Parathyroid adenoma (tissue), 2 donors: Measurements from ENCODE around the gene TEKT5.

Experiments used
- H2AFZ ChIP-seq: fragments of 300-600 bp; sonication (generic); one replicate; pipeline ENCODE4 v1.7.0; 2017; ENCODE audit warnings: antibody characterized with exemption, mild to moderate bottlenecking
- H3K27ac ChIP-seq: fragments of 300-600 bp; sonication (generic); one replicate; pipeline ENCODE4 v1.7.0; 2017
- H3K27me3 ChIP-seq: fragments of 300-600 bp; sonication (generic); one replicate; pipeline ENCODE4 v1.7.0; 2017; ENCODE audit warnings: low read length; ENCODE audit not compliant: control insufficient read depth, insufficient read depth
- H3K36me3 ChIP-seq: fragments of 300-600 bp; sonication (generic); one replicate; pipeline ENCODE4 v1.7.0; 2017; ENCODE audit warnings: low read length; ENCODE audit not compliant: control insufficient read depth, insufficient read depth
- H3K4me1 ChIP-seq: fragments of 300-600 bp; sonication (generic); one replicate; pipeline ENCODE4 v1.7.0; 2017; ENCODE audit warnings: control low read depth
- H3K4me2 ChIP-seq: fragments of 300-600 bp; sonication (generic); one replicate; pipeline ENCODE4 v1.7.0; 2017; ENCODE audit warnings: low read length
- H3K4me3 ChIP-seq: fragments of 300-600 bp; sonication (generic); one replicate; pipeline ENCODE4 v1.7.0; 2017; ENCODE audit warnings: low read depth, low read length
- H3K79me2 ChIP-seq: fragments of 300-600 bp; sonication (generic); one replicate; pipeline ENCODE4 v1.7.0; 2017; ENCODE audit warnings: control low read depth
- H3K9ac ChIP-seq: fragments of 300-600 bp; sonication (generic); one replicate; pipeline ENCODE4 v1.7.0; 2017; ENCODE audit warnings: mild to moderate bottlenecking
- H3K9me3 ChIP-seq: fragments of 300-600 bp; sonication (generic); one replicate; pipeline ENCODE4 v1.7.0; 2017; ENCODE audit warnings: low read length; ENCODE audit not compliant: control insufficient read depth
- CTCF ChIP-seq: fragments of 300-600 bp; sonication (generic); IDR thresholded peaks from one replicate; pipeline ENCODE4 v1.7.0; 2017; ENCODE audit warnings: antibody characterized with exemption, mild to moderate bottlenecking
- donor health status: primary hyperparathyroidism.

The TEKT5 gene

GRCh38 chr16:10657925-10658324 lies 36.8 kb downstream of the TEKT5 start:
- H3K27ac ChIP-seq = no peak overlapping the region
- H3K79me2 ChIP-seq = no peaks in the 10 kb centered on the region
- no peaks in the 10 kb centered on the region for H3K4me1 ChIP-seq
- no peak for TF ChIP-seq CTCF
- no peaks in the 10 kb centered on the region for H3K27me3 ChIP-seq
- H3K4me2 ChIP-seq = no peak overlapping the region
- no peak overlapping the region for H3K9ac ChIP-seq
- H3K9me3 ChIP-seq = no peaks in the 10 kb centered on the region
- H3K36me3 ChIP-seq = no peaks in the 10 kb centered on the region
- no peak overlapping the region for H3K4me3 ChIP-seq
- no peak overlapping the region for H2AFZ ChIP-seq

GRCh38 chr16:10656618-10657017 lies 38.1 kb downstream of the TEKT5 start:
- no peak overlapping the region for H3K9ac ChIP-seq
- H3K9me3 ChIP-seq = no peaks in the 10 kb centered on the region
- H3K27me3 ChIP-seq = no peaks in the 10 kb centered on the region
- no peak overlapping the region for H2AFZ ChIP-seq
- H3K79me2 ChIP-seq = no peaks in the 10 kb centered on the region
- H3K4me1 ChIP-seq = no peaks in the 10 kb centered on the region
- H3K36me3 ChIP-seq = no peaks in the 10 kb centered on the region
- no peak for TF ChIP-seq CTCF
- no peak overlapping the region for H3K4me3 ChIP-seq
- H3K4me2 ChIP-seq = no peak overlapping the region
- no peak overlapping the region for H3K27ac ChIP-seq

GRCh38 chr16:10655415-10655977 lies 39.2 kb downstream of the TEKT5 start:
- no peaks in the 10 kb centered on the region for H3K27me3 ChIP-seq
- no peak overlapping the region for H2AFZ ChIP-seq
- H3K4me2 ChIP-seq = no peak overlapping the region
- no peaks in the 10 kb centered on the region for H3K9me3 ChIP-seq
- no peak overlapping the region for H3K27ac ChIP-seq
- no peak overlapping the region for H3K9ac ChIP-seq
- TF ChIP-seq CTCF = no peak
- no peaks in the 10 kb centered on the region for H3K4me1 ChIP-seq
- H3K4me3 ChIP-seq = no peak overlapping the region
- no peaks in the 10 kb centered on the region for H3K79me2 ChIP-seq
- no peaks in the 10 kb centered on the region for H3K36me3 ChIP-seq

GRCh38 chr16:10654592-10655414 lies 39.9 kb downstream of the TEKT5 start:
- TF ChIP-seq CTCF = no peak
- no peak overlapping the region for H3K4me2 ChIP-seq
- H3K79me2 ChIP-seq = no peaks in the 10 kb centered on the region
- no peaks in the 10 kb centered on the region for H3K9me3 ChIP-seq
- no peak overlapping the region for H2AFZ ChIP-seq
- H3K27ac ChIP-seq = no peak overlapping the region
- no peaks in the 10 kb centered on the region for H3K36me3 ChIP-seq
- H3K27me3 ChIP-seq = no peaks in the 10 kb centered on the region
- no peak overlapping the region for H3K9ac ChIP-seq
- H3K4me3 ChIP-seq = no peak overlapping the region
- no peaks in the 10 kb centered on the region for H3K4me1 ChIP-seq
